ENCODE results near the gene SLC35D1.

DNA sequence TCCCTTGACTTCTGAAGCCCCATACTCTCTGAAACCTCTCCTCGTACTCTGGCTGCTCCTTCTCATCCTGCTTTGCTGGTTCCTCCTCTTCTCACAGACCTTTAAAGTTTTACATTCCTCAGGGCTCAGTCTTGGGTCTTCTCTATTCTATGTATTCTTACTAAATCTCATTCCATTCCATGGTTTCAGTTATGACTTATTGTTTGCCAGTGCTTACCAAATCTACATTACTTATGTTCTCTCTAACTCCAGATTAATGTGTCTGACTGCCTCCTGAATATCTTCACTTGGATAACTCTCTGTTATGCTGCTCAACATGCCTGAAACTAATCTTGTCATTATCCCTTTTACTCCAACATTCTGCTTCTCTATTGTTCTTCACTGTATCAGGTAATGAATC lies 5.4 kb upstream of the SLC35D1 start:
- TF ChIP-seq, protein P1, sequence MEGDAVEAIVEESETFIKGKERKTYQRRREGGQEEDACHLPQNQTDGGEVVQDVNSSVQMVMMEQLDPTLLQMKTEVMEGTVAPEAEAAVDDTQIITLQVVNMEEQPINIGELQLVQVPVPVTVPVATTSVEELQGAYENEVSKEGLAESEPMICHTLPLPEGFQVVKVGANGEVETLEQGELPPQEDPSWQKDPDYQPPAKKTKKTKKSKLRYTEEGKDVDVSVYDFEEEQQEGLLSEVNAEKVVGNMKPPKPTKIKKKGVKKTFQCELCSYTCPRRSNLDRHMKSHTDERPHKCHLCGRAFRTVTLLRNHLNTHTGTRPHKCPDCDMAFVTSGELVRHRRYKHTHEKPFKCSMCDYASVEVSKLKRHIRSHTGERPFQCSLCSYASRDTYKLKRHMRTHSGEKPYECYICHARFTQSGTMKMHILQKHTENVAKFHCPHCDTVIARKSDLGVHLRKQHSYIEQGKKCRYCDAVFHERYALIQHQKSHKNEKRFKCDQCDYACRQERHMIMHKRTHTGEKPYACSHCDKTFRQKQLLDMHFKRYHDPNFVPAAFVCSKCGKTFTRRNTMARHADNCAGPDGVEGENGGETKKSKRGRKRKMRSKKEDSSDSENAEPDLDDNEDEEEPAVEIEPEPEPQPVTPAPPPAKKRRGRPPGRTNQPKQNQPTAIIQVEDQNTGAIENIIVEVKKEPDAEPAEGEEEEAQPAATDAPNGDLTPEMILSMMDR (IDR thresholded peaks at IDR 0.05; ENCODE audit: poor library complexity) = no peak
- TF ChIP-seq EZH2phosphoT487 (IDR thresholded peaks at IDR 0.05; ENCODE audit: low read depth, severe bottlenecking, unreplicated experiment) = no peak
- TF ChIP-seq EZH2 (IDR thresholded peaks at IDR 0.05; ENCODE audit: borderline replicate concordance) = no peak

Data from hepatocyte (in vitro differentiated cells).